IMR-90 (cell line): ENCODE measurements around the gene CXCL8. TPM values are rescaled to one million over a fixed set of nuclear protein-coding genes. Genes with fewer than 3 reads are reported as not detected.

Experiments
- ATAC-seq: fragments of 200-7000 bp; cut with Tn5 transposase; 2 replicates; pipeline ENCODE4 v1.9.1; 2020; ENCODE audit warnings: low read depth, mild to moderate bottlenecking, moderate library complexity
- BruUV-seq: library from RNA; stranded (reverse); fragments of 400-500 nt; replicated peaks from 2 replicates; lab custom pipeline; 2021; lab: Mats Ljungman, UMichigan
- CTCF ChIA-PET: fragments of 300-600 bp; formaldehyde crosslinking; extraction: SDS; loops from one replicate; lab custom pipeline; 2021; ENCODE audit warnings: antibody characterized with exemption; lab: Yijun Ruan, JAX
- POLR2A ChIA-PET: fragments of 300-600 bp; sonication (Branson Sonifier 250); formaldehyde crosslinking; loops from one replicate; lab custom pipeline; 2022; ENCODE audit warnings: antibody characterized with exemption; ENCODE audit not compliant: unreplicated experiment; lab: Charles Lee
- DNase-seq: peaks from one replicate; pipeline ENCODE4 v3.0.0; 2013
- H2AFZ ChIP-seq: replicated peaks from 2 replicates; pipeline ENCODE3; 2013; ENCODE audit warnings: low read length, mild to moderate bottlenecking; ENCODE audit not compliant: poor library complexity
- H2AK5ac ChIP-seq: 2 replicates; pipeline ENCODE4 v1.6.1; 2013; ENCODE audit warnings: low read depth, low read length, inconsistent platforms
- H2AK9ac ChIP-seq: replicated peaks from 2 replicates; pipeline ENCODE3; 2013; ENCODE audit warnings: mild to moderate bottlenecking, low read depth, low read length, moderate library complexity; ENCODE audit not compliant: poor library complexity
- H2BK120ac ChIP-seq: 2 replicates; pipeline ENCODE4 v1.6.1; 2013; ENCODE audit warnings: low read depth, low read length, inconsistent platforms
- H2BK15ac ChIP-seq: 3 replicates; pipeline ENCODE4 v1.6.1; 2013; ENCODE audit warnings: low read depth, low read length, inconsistent platforms
- H2BK20ac ChIP-seq: 2 replicates; pipeline ENCODE4 v1.6.1; 2013; ENCODE audit warnings: low read depth, mild to moderate bottlenecking, inconsistent platforms, low read length, moderate library complexity
- H2BK5ac ChIP-seq: 2 replicates; pipeline ENCODE4 v1.6.1; 2013; ENCODE audit warnings: mild to moderate bottlenecking, low read depth, low read length, inconsistent platforms; ENCODE audit not compliant: poor library complexity, severe bottlenecking
- H3K14ac ChIP-seq: replicated peaks from 2 replicates; pipeline ENCODE4 v1.6.1; 2013; ENCODE audit warnings: low read depth, low read length, inconsistent platforms
- H3K18ac ChIP-seq: 2 replicates; pipeline ENCODE4 v1.6.1; 2013; ENCODE audit warnings: low read depth, low read length, control low read depth
- H3K23ac ChIP-seq: 2 replicates; pipeline ENCODE4 v1.6.1; 2013; ENCODE audit warnings: low read depth, low read length, inconsistent platforms
- H3K27ac ChIP-seq: 2 replicates; pipeline ENCODE4 v1.5.1; 2013; ENCODE audit warnings: mild to moderate bottlenecking, control low read depth, low read length; ENCODE audit not compliant: insufficient read depth
- H3K27me3 ChIP-seq: 2 replicates; pipeline ENCODE4 v1.6.1; 2013; ENCODE audit warnings: low read length; ENCODE audit not compliant: control insufficient read depth, insufficient read depth
- H3K36me3 ChIP-seq: 2 replicates; pipeline ENCODE4 v1.6.1; 2013; ENCODE audit warnings: low read length, mixed read lengths; ENCODE audit not compliant: control insufficient read depth, insufficient read depth
- H3K4ac ChIP-seq: 2 replicates; pipeline ENCODE4 v1.6.1; 2013; ENCODE audit warnings: low read depth, low read length, inconsistent platforms
- H3K4me1 ChIP-seq: 2 replicates; pipeline ENCODE4 v1.6.1; 2013; ENCODE audit warnings: low read length, mixed read lengths; ENCODE audit not compliant: control insufficient read depth, insufficient read depth
- H3K4me2 ChIP-seq: 2 replicates; pipeline ENCODE4 v1.6.1; 2013; ENCODE audit warnings: low read depth, mild to moderate bottlenecking, control low read depth, low read length, moderate library complexity
- H3K4me3 ChIP-seq: 2 replicates; pipeline ENCODE4 v1.5.1; 2013; ENCODE audit warnings: low read depth, mild to moderate bottlenecking, control low read depth, low read length, moderate library complexity; ENCODE audit not compliant: insufficient read depth
- H3K56ac ChIP-seq: 2 replicates; pipeline ENCODE4 v1.6.1; 2013; ENCODE audit warnings: low read length, inconsistent platforms; ENCODE audit not compliant: insufficient read depth; ENCODE audit errors: extremely low read depth
- H3K79me1 ChIP-seq, 2 experiments: 2 replicates each; pipeline ENCODE4 v1.6.1; 2013; ENCODE audit warnings: low read length in 2 of 2, inconsistent platforms in 1 of 2, low read depth in 1 of 2
- H3K9ac ChIP-seq: 2 replicates; pipeline ENCODE4 v1.6.1; 2013; ENCODE audit warnings: low read depth, low read length, control low read depth
- H3K9me1 ChIP-seq: 2 replicates; pipeline ENCODE4 v1.6.1; 2013; ENCODE audit warnings: low read length, inconsistent platforms; ENCODE audit not compliant: insufficient read depth
- H3K9me3 ChIP-seq: 2 replicates; pipeline ENCODE4 v1.6.1; 2013; ENCODE audit warnings: low read length; ENCODE audit not compliant: control insufficient read depth, insufficient read depth
- H4K20me1 ChIP-seq: 2 replicates; pipeline ENCODE4 v1.6.1; 2013; ENCODE audit warnings: low read length, inconsistent platforms; ENCODE audit not compliant: insufficient read depth
- H4K5ac ChIP-seq: 2 replicates; pipeline ENCODE4 v1.6.1; 2013; ENCODE audit warnings: mild to moderate bottlenecking, low read depth, low read length, control low read depth
- H4K8ac ChIP-seq, 2 experiments: 2 replicates each; pipeline ENCODE4 v1.6.1; 2013; ENCODE audit warnings: low read depth in 2 of 2, low read length in 2 of 2, control low read depth in 1 of 2, inconsistent platforms in 1 of 2
- H4K91ac ChIP-seq: 2 replicates; pipeline ENCODE4 v1.6.1; 2013; ENCODE audit warnings: low read depth, low read length, inconsistent platforms; ENCODE audit not compliant: insufficient read depth
- BHLHE40 ChIP-seq: fragments of 150-350 bp; IDR thresholded peaks from 2 replicates; pipeline ENCODE4 v1.6.1; 2016; ENCODE audit warnings: mild to moderate bottlenecking, low read depth, low read length
- CEBPB ChIP-seq: IDR thresholded peaks from 2 replicates; pipeline ENCODE4 v1.6.1; 2012; ENCODE audit warnings: low read depth, low read length, improper control_type of control experiment
- CHD1 ChIP-seq: IDR thresholded peaks from 2 replicates; pipeline ENCODE4 v1.6.1; 2012; ENCODE audit warnings: low read depth, low read length, improper control_type of control experiment
- FOS ChIP-seq: fragments of 150-350 bp; IDR thresholded peaks from 2 replicates; pipeline ENCODE4 v1.6.1; 2016; ENCODE audit warnings: low read depth, low read length
- MAFK ChIP-seq: IDR thresholded peaks from 2 replicates; pipeline ENCODE4 v1.6.1; 2012; ENCODE audit warnings: low read depth, low read length, improper control_type of control experiment
- MAZ ChIP-seq: IDR thresholded peaks from 2 replicates; pipeline ENCODE4 v1.6.1; 2012; ENCODE audit warnings: low read depth, mild to moderate bottlenecking, low read length, improper control_type of control experiment, moderate library complexity, borderline replicate concordance
- MXI1 ChIP-seq: IDR thresholded peaks from 2 replicates; pipeline ENCODE4 v1.6.1; 2012; ENCODE audit warnings: low read depth, mild to moderate bottlenecking, low read length, moderate library complexity, borderline replicate concordance
- NFE2L2 ChIP-seq: fragments of 150-350 bp; IDR thresholded peaks from 2 replicates; pipeline ENCODE4 v1.6.1; 2016; ENCODE audit warnings: low read depth, mild to moderate bottlenecking, low read length
- POLR2A ChIP-seq: IDR thresholded peaks from 2 replicates; pipeline ENCODE4 v1.6.1; 2012; ENCODE audit warnings: mild to moderate bottlenecking, low read depth, low read length
- RAD21 ChIP-seq: IDR thresholded peaks from 2 replicates; pipeline ENCODE4 v1.6.1; 2012; ENCODE audit warnings: low read length, improper control_type of control experiment
- RCOR1 ChIP-seq: IDR thresholded peaks from 2 replicates; pipeline ENCODE4 v1.6.1; 2012; ENCODE audit warnings: mild to moderate bottlenecking, low read length, improper control_type of control experiment; ENCODE audit not compliant: insufficient replicate concordance
- RFX5 ChIP-seq: IDR thresholded peaks from 2 replicates; pipeline ENCODE4 v1.8.0; 2012; ENCODE audit warnings: low read depth, mild to moderate bottlenecking, low read length, moderate library complexity
- SMC3 ChIP-seq: fragments of 150-350 bp; IDR thresholded peaks from 2 replicates; pipeline ENCODE4 v1.6.1; 2016; ENCODE audit warnings: low read depth, mild to moderate bottlenecking, antibody characterized with exemption, low read length, moderate library complexity
- WGBS, 2 experiments: methylation state at CpG; one replicate each; pipeline versions ENCODE4 v1.1.5 to v1.1.7; 2013; ENCODE audit warnings: missing lambda C conversion rate in 2 of 2; ENCODE audit not compliant: insufficient read length in 1 of 2; ENCODE audit errors: extremely low coverage in 2 of 2; 5-methylcytosine and 5-hydroxymethylcytosine counted together
- dilution Hi-C: fragments of 300-500 bp; cut with HindIII; formaldehyde crosslinking; loops from one replicate; pipeline ENCODE4 v1.14.3; 2018; ENCODE audit warnings: low sequenced_read_pairs; ENCODE audit not compliant: unreplicated experiment
- in situ Hi-C: fragments of 300-500 bp; cut with MboI; formaldehyde crosslinking; loops from 3 replicates; pipeline ENCODE4 v1.14.3; 2019; ENCODE audit warnings: low sequenced_read_pairs, inconsistent platforms, mixed read lengths
- intact Hi-C: fragments of 100-400 bp; cut with micrococcal nuclease; formaldehyde crosslinking; loops from 2 replicates; pipeline ENCODE4 v1.10.0; 2022
- polyA plus RNA-seq, 3 experiments: library from polyadenylated mRNA; depleted of rRNA; stranded (reverse); fragments of >200 nt; gene quantifications; 2 replicates each; pipeline ENCODE4 v1.2.3, GENCODE V29; 2012; ENCODE audit warnings: low replicate concordance in 1 of 3
- total RNA-seq: library from RNA; depleted of rRNA; stranded (reverse); fragments of >200 nt; gene quantifications from 2 replicates; pipeline ENCODE4 v1.2.3, GENCODE V29; 2012
- TF ChIP-seq, protein P1 (sequence below): fragments of 150-350 bp; IDR thresholded peaks from 2 replicates; pipeline ENCODE4 v1.6.1; 2017; ENCODE audit warnings: mild to moderate bottlenecking, antibody characterized with exemption, low read length, low read depth
- TF ChIP-seq, protein P2 (sequence below): fragments of 150-350 bp; IDR thresholded peaks from 2 replicates; pipeline ENCODE4 v1.6.1; 2016; ENCODE audit warnings: low read depth, mild to moderate bottlenecking, low read length, moderate library complexity, borderline replicate concordance
- TF ChIP-seq, protein P3 (sequence below): conservative IDR thresholded peaks from 2 replicates; pipeline ENCODE4 v1.5.1; 2012; ENCODE audit warnings: mild to moderate bottlenecking, low read depth, low read length, improper control_type of control experiment

Gene CXCL8
- total and polyA plus RNA-seq, 2 of the 4 experiments (the other 2 are of a cell fraction), result 2.2 to 2.7 TPM

DNA sequence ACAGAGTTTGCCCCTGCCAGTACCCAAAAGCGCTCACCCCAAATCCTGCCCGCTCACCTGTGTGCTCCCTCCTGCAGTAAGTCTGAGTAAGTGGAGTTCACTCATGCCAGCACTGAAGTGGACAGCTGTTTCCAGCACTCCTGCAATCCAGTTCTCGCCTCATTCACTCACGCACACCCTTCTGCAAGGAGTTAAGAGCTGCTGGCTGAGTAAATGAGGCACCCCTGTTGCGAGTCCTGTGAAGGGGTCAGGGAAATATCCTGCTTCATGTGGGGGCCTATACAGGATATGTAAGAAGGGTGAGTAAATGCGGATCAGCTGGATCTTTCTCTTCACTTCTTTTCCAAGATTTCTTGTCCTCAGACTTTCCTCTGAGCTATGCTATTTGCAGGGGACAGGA is 23.5 kb downstream of the CXCL8 start:
- H2AFZ ChIP-seq, result no peak overlapping the region
- dilution Hi-C loops, result no loop called here
- no peak overlapping the region for H3K56ac ChIP-seq
- no peak overlapping the region for H3K27ac ChIP-seq
- H3K27me3 ChIP-seq, result no peaks in the 10 kb centered on the region
- no peak for DNase-seq
- H3K23ac ChIP-seq, result no peak overlapping the region
- no peak overlapping the region for H2BK20ac ChIP-seq
- no peaks in the 10 kb centered on the region for H3K9me3 ChIP-seq
- H3K36me3 ChIP-seq, result no peaks in the 10 kb centered on the region
- no TSS peak for BruUV-seq
- no peak overlapping the region for H3K9ac ChIP-seq
- in situ Hi-C loops, result no loop called here
- H3K18ac ChIP-seq, result no peak overlapping the region
- no peaks in the 10 kb centered on the region for H3K9me1 ChIP-seq
- no peak overlapping the region for H4K8ac ChIP-seq
- no peaks in the 10 kb centered on the region for H4K20me1 ChIP-seq
- ATAC-seq, result no peak
- no peak overlapping the region for H2BK120ac ChIP-seq
- H3K14ac ChIP-seq, result no peak overlapping the region
- no peak overlapping the region for H3K4me3 ChIP-seq
- no peak overlapping the region for H2AK9ac ChIP-seq
- no CpG with 5 or more reads among the region's 6 CpGs for WGBS, 2 experiments
- H2AK5ac ChIP-seq, result no peak overlapping the region
- intact Hi-C loops, result no loop called here
- no peak overlapping the region for H4K5ac ChIP-seq
- no peak overlapping the region for H4K91ac ChIP-seq
- CTCF ChIA-PET, result no interaction called here
- no peak overlapping the region for H2BK5ac ChIP-seq
- TF ChIP-seq CEBPB (no peak), MXI1 (no peak), MAZ (no peak), CHD1 (no peak), RCOR1 (no peak), MAFK (no peak), SMC3 (no peak), NFE2L2 (no peak), POLR2A (no peak), RAD21 (no peak), RFX5 (no peak), BHLHE40 (no peak), FOS (no peak)
- TF ChIP-seq, protein P1, sequence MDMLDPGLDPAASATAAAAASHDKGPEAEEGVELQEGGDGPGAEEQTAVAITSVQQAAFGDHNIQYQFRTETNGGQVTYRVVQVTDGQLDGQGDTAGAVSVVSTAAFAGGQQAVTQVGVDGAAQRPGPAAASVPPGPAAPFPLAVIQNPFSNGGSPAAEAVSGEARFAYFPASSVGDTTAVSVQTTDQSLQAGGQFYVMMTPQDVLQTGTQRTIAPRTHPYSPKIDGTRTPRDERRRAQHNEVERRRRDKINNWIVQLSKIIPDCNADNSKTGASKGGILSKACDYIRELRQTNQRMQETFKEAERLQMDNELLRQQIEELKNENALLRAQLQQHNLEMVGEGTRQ, result no peak
- TF ChIP-seq, protein P2, sequence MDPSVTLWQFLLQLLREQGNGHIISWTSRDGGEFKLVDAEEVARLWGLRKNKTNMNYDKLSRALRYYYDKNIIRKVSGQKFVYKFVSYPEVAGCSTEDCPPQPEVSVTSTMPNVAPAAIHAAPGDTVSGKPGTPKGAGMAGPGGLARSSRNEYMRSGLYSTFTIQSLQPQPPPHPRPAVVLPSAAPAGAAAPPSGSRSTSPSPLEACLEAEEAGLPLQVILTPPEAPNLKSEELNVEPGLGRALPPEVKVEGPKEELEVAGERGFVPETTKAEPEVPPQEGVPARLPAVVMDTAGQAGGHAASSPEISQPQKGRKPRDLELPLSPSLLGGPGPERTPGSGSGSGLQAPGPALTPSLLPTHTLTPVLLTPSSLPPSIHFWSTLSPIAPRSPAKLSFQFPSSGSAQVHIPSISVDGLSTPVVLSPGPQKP, result no peak
- TF ChIP-seq, protein P3, sequence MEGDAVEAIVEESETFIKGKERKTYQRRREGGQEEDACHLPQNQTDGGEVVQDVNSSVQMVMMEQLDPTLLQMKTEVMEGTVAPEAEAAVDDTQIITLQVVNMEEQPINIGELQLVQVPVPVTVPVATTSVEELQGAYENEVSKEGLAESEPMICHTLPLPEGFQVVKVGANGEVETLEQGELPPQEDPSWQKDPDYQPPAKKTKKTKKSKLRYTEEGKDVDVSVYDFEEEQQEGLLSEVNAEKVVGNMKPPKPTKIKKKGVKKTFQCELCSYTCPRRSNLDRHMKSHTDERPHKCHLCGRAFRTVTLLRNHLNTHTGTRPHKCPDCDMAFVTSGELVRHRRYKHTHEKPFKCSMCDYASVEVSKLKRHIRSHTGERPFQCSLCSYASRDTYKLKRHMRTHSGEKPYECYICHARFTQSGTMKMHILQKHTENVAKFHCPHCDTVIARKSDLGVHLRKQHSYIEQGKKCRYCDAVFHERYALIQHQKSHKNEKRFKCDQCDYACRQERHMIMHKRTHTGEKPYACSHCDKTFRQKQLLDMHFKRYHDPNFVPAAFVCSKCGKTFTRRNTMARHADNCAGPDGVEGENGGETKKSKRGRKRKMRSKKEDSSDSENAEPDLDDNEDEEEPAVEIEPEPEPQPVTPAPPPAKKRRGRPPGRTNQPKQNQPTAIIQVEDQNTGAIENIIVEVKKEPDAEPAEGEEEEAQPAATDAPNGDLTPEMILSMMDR, result no peak
- no peaks in the 10 kb centered on the region for H3K4me1 ChIP-seq
- H3K4me2 ChIP-seq, result no peak overlapping the region
- no peak overlapping the region for H2BK15ac ChIP-seq
- POLR2A ChIA-PET, result interaction anchor here (0.6 kb wide), 1 partner anchor 206 kb away, joined by 4 read pairs; no protein-coding TSS in a partner anchor
- no peaks in the 10 kb centered on the region for H3K79me1 ChIP-seq
- H3K4ac ChIP-seq, result no peak overlapping the region
